Small intestine (tissue), 7 donors: ENCODE data around the gene TREH. TPM values are rescaled to one million over a fixed set of nuclear protein-coding genes. Genes with fewer than 3 reads are reported as not detected.

Experiments used
- DNase-seq, 2 donors: peaks; one replicate each; pipeline versions ENCODE4 v3.0.0 to v3.0.0-alpha.2; 2013
- FAIRE-seq: peaks from 2 replicates; lab custom pipeline; 2012; peaks lifted over from hg19 to GRCh38; lab: Jason Lieb, UNC
- H3K27ac ChIP-seq, 3 donors: one replicate each; pipeline ENCODE4 v1.5.1; 2013; ENCODE audit warnings: low read length in 2 of 3, mild to moderate bottlenecking in 2 of 3, control low read depth in 1 of 3, inconsistent platforms in 1 of 3, low read depth in 1 of 3, moderate library complexity in 1 of 3
- H3K27me3 ChIP-seq, 3 donors: one replicate each; pipeline ENCODE4 v1.6.1; 2013; ENCODE audit warnings: low read length in 3 of 3, inconsistent platforms in 1 of 3; ENCODE audit not compliant: control insufficient read depth in 3 of 3, insufficient read depth in 3 of 3
- H3K36me3 ChIP-seq, 3 donors: one replicate each; pipeline ENCODE4 v1.6.1; 2013; ENCODE audit warnings: low read length in 3 of 3, inconsistent platforms in 1 of 3, low read depth in 1 of 3, mild to moderate bottlenecking in 1 of 3, moderate library complexity in 1 of 3; ENCODE audit not compliant: control insufficient read depth in 3 of 3, insufficient read depth in 2 of 3
- H3K4me1 ChIP-seq, 3 donors: one replicate each; pipeline ENCODE4 v1.6.1; 2013; ENCODE audit warnings: low read length in 2 of 3, inconsistent platforms in 1 of 3, low read depth in 1 of 3, mild to moderate bottlenecking in 1 of 3, moderate library complexity in 1 of 3; ENCODE audit not compliant: control insufficient read depth in 3 of 3, insufficient read depth in 2 of 3
- H3K4me3 ChIP-seq, 3 donors: one replicate each; pipeline ENCODE4 v1.5.1; 2013; ENCODE audit warnings: low read length in 3 of 3, control low read depth in 1 of 3, inconsistent platforms in 1 of 3, low read depth in 1 of 3, mild to moderate bottlenecking in 1 of 3, moderate library complexity in 1 of 3
- H3K9me3 ChIP-seq, 2 donors: one replicate each; pipeline ENCODE4 v1.6.1; 2013; ENCODE audit warnings: low read depth in 1 of 2, low read length in 1 of 2; ENCODE audit not compliant: control insufficient read depth in 2 of 2, insufficient read depth in 1 of 2
- WGBS, 3 donors: extraction: QIAGEN DNeasy Blood & Tissue Kit; methylation state at CpG; one replicate each; pipeline ENCODE4 v1.1.7; 2013; 5-methylcytosine and 5-hydroxymethylcytosine counted together
- polyA plus RNA-seq, 4 donors: library from polyadenylated mRNA; stranded (reverse) in 3 of 4; unstranded in 1 of 4; fragments of 200-250 nt in 3 of 4; fragments of 120-200 nt in 1 of 4; gene quantifications; one replicate each; pipeline versions ENCODE4 v1.2.1 to v1.2.3, GENCODE V29; 2013
- donor health status: healthy with polysubstance abuse.
- donor health status: control.
- donor health status: control.
- donor health status: Bipolar disorder and iron deficiency.
- donor health status: healthy.

TREH gene
- polyA plus RNA-seq, 4 donors, result 14.6 to 102 (median 76.3) TPM

DNA sequence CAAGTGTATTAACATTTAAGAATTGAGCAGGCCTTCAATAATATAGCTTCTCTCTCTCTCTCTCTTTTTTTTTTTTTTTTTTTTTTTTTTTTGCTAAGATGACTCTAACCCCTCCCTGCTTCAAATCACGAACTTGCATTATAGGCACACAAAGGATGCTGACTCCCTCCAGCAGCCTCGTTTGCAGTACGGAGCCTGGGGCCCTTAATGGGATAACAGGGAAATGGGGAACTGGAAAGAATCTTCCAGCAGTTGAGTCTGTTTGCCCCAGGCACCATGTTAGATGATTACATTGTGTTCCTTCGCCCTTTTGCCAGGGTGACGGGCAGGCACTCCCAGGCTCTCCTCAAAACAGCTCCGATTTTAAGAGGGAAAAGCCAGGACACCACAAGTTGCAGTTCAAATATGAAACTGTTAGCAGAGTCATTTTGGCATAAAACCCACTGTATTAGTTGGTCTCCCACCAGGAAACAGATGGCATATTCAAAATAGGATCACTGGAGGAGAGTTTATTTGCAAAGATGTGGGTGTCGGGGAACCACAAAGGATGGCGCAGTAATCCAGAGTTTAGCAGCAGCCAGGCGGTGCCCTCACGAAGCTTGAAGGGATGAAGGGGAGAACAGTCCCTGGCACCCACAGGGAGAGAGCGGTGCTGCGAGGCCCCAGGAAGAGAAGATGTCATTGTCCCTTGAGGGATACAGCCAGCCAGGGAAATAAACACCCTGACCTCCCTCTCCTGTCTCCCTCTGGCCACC is 26.5 kb upstream of the TREH start:
- Histone ChIP-seq H3K9me3 (no peaks in the 10 kb centered on the region), H3K27me3 (peaks cover 0 to 4% (median 0%) of the 10 kb centered on the region in 3 donors), H3K4me1 (no peaks in the 10 kb centered on the region), H3K36me3 (no peaks in the 10 kb centered on the region), H3K4me3 (no peak overlapping the region), H3K27ac (no peak overlapping the region)
- DNase-seq (no peak), FAIRE-seq (no peak)
- 65 to 77% (median 76%) methylated on average over 12 of the region's 12 CpGs for WGBS, 3 donors

GRCh38 chr11:118705111-118705741 is 25.8 kb upstream of the TREH start:
- no peak for DNase-seq
- Histone ChIP-seq H3K36me3 (no peaks in the 10 kb centered on the region), H3K4me3 (no peak overlapping the region), H3K27ac (no peak overlapping the region), H3K9me3 (peaks cover 0 to 6% of the 10 kb centered on the region in 2 donors), H3K27me3 (peaks cover 0 to 4% (median 0%) of the 10 kb centered on the region in 3 donors), H3K4me1 (no peaks in the 10 kb centered on the region)
- WGBS, 3 donors, result 46 to 53% (median 47%) methylated on average over 15 of the region's 15 CpGs
- no peak for FAIRE-seq

DNA sequence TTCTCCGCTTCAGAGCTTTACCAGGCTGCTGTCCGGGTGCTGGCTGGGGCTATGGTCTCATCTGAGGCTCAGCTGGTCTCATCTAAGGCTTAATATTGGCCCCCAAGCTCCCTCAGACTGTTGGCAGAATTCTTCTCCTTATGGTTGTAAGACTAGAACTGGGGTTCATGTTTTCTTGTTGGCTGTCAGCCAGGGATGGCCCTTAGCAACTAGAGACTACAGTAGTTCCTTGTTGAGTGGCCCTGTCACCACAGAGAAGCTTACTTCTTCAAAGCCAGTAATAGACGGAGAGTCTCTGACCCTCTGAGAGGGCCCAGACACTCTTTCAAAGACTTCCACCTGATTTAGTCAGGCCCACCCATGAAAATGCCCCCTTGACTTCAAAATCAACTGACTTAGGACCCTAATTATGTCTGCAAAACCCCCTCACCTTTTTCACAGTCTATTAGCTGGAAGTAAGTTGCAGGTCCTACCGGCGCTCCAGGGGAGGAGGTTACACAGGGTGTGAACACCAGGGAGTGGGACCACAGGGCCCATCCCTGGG is 24.2 kb upstream of the TREH start:
- DNase-seq (no peak), FAIRE-seq (no peak)
- no peaks in the 10 kb centered on the region for H3K36me3 ChIP-seq
- H3K9me3 ChIP-seq, result peaks cover 0 to 7% of the 10 kb centered on the region in 2 donors
- H3K27me3 ChIP-seq, result peaks cover 0 to 4% (median 0%) of the 10 kb centered on the region in 3 donors
- H3K4me1 ChIP-seq, result no peaks in the 10 kb centered on the region
- 93 to 96% (median 94%) methylated on average over 5 of the region's 5 CpGs for WGBS, 3 donors
- no peak overlapping the region for H3K4me3 ChIP-seq
- H3K27ac ChIP-seq, result no peak overlapping the region

DNA sequence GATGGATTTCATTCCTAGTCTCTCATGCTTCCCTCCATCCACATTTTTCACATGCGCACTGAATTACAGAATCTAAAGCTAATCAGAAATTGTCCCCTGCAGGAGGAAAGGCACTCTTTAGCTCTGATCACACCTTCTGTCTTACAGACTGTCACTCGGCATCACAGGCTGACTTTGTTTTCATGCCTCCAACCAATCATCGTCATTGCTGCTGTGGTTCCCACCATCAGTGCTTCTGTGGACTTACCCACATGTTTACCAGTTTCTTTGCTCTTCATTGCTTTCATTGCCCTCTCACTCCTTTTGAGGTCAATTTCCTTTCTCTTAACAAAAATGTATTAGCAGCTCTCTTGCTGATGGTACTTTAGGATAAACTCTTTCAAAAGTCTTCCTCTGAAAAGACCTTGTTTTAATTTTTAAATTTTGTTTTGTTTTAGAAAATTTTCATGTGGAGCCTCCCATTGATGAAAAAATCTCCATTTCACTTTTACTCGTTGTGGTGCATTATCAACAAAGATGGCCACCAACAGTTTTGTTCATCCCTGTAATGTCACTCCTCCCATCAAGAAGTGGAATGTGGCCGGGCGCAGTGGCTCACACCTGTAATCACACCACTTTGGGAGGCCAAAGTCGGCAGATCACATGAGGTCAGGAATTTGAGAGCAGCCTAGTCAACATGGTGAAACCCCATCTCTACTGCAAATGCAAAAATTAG is 20.2 kb upstream of the TREH start:
- H3K27ac ChIP-seq, result peak overlapping the region in 1 of 3 donors; percentile 54

GRCh38 chr11:118697346-118697745 is 17.9 kb upstream of the TREH start:
- WGBS, 3 donors, result 79 to 85% (median 83%) methylated on average over 8 of the region's 8 CpGs
- FAIRE-seq (no peak), DNase-seq (no peak)
- Histone ChIP-seq H3K27me3 (no peaks in the 10 kb centered on the region), H3K4me1 (peaks cover 0 to 4% (median 0%) of the 10 kb centered on the region in 3 donors), H3K27ac (no peak overlapping the region), H3K36me3 (no peaks in the 10 kb centered on the region), H3K4me3 (no peak overlapping the region), H3K9me3 (peaks cover 0 to 11% of the 10 kb centered on the region in 2 donors)

More for the DNA sequence above, 20.2 kb upstream of the TREH start:
- 82 to 83% (median 82%) methylated on average over 7 of the region's 7 CpGs for WGBS, 3 donors
- Histone ChIP-seq H3K4me3 (no peak overlapping the region), H3K36me3 (no peaks in the 10 kb centered on the region), H3K27me3 (no peaks in the 10 kb centered on the region), H3K4me1 (no peaks in the 10 kb centered on the region), H3K9me3 (peaks cover 0 to 7% of the 10 kb centered on the region in 2 donors)
- peak in 1 of 2 donors; percentile 48 for DNase-seq
- no peak for FAIRE-seq

DNA sequence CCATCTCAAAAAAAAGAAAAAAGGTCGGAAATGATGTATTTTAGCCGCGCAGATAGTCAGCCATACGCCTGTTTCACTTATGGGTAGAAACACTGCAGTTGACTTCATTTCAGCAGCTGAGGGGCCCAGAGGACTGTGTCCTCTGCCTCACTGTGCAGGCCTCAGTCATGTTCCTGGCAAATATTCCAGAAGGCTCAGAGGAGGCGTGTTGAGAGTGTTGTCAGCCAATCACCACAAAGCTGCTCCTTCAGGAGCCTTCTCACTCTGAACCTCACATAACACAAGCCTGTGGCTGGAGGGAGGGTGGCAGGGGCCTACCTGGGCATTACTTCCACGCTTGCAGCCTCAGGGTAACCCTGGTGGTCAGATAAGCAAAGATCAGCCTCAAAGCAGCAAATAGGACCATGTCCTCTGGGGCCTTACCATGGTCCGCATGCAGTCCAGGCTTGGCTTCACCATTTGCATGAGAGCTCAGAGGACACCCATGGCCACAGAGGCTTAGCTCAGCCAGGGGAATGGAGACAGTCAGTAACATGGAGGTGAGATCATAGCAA is 17.3 kb upstream of the TREH start:
- H3K36me3 ChIP-seq, result no peaks in the 10 kb centered on the region
- WGBS, 3 donors, result 89 to 93% (median 89%) methylated on average over 7 of the region's 7 CpGs
- no peak overlapping the region for H3K4me3 ChIP-seq
- H3K27ac ChIP-seq, result no peak overlapping the region
- DNase-seq, result no peak
- no peaks in the 10 kb centered on the region for H3K27me3 ChIP-seq
- no peak for FAIRE-seq
- peaks cover 0 to 11% of the 10 kb centered on the region in 2 donors for H3K9me3 ChIP-seq
- peaks cover 0 to 4% (median 0%) of the 10 kb centered on the region in 3 donors for H3K4me1 ChIP-seq

DNA sequence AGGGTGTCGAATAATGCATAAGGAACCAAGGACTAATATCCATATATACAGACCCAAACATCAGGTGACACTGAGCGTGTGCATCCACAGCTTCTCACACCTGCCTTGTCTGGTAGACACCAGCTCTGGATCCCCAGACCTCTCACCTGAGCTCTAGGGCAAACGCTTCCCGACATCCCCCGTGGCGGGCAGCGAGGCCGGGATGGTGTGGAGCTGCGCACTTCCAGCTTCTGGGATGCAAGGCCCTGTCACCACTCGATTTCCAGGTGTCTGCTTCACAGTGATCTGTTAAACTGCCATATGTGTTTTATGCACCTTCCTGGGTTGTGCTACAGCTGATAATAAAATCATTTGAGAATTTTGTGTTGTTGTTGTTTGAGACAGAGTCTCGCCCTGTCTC is 15.3 kb upstream of the TREH start:
- FAIRE-seq (no peak), DNase-seq (no peak)
- Histone ChIP-seq H3K4me3 (no peak overlapping the region), H3K4me1 (peaks cover 0 to 10% (median 0%) of the 10 kb centered on the region in 3 donors), H3K27ac (no peak overlapping the region), H3K9me3 (peaks cover 0 to 4% of the 10 kb centered on the region in 2 donors), H3K36me3 (no peaks in the 10 kb centered on the region), H3K27me3 (no peaks in the 10 kb centered on the region)
- 87 to 91% (median 89%) methylated on average over 11 of the region's 11 CpGs for WGBS, 3 donors

DNA sequence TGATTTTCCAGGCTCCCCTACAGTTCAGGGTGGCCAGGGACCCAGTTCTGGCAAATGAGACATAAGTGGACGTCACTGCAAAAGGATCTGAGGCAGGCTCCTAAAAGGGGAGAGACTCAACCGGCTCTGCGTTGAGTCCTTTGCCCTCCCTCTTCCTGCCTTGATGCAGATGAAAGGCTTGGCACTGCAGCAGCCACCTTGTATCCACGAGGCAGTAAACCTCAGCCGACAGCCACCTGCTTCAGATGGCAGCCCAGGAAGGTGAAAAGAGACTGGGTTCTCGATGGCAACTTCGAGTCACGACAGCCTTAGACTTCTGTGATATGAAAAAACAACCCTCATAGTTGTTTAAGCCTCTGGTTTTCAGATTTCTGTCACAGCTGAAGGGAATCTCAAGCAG is 14.7 kb upstream of the TREH start:
- no peak for DNase-seq
- no peaks in the 10 kb centered on the region for H3K36me3 ChIP-seq
- no peak overlapping the region for H3K4me3 ChIP-seq
- no peak overlapping the region for H3K27ac ChIP-seq
- H3K9me3 ChIP-seq, result peaks cover 0 to 4% of the 10 kb centered on the region in 2 donors
- H3K4me1 ChIP-seq, result peaks cover 0 to 14% (median 0%) of the 10 kb centered on the region in 3 donors
- 86 to 94% (median 86%) methylated on average over 8 of the region's 8 CpGs for WGBS, 3 donors
- no peaks in the 10 kb centered on the region for H3K27me3 ChIP-seq
- FAIRE-seq, result no peak
